ENCODE results near the gene RNF223.
"Not testable (repeated sequence)": the region's sequence is repeated elsewhere in the genome, so short reads cannot be mapped to it uniquely, and the experiment has no call there.

The RNF223 gene

DNA sequence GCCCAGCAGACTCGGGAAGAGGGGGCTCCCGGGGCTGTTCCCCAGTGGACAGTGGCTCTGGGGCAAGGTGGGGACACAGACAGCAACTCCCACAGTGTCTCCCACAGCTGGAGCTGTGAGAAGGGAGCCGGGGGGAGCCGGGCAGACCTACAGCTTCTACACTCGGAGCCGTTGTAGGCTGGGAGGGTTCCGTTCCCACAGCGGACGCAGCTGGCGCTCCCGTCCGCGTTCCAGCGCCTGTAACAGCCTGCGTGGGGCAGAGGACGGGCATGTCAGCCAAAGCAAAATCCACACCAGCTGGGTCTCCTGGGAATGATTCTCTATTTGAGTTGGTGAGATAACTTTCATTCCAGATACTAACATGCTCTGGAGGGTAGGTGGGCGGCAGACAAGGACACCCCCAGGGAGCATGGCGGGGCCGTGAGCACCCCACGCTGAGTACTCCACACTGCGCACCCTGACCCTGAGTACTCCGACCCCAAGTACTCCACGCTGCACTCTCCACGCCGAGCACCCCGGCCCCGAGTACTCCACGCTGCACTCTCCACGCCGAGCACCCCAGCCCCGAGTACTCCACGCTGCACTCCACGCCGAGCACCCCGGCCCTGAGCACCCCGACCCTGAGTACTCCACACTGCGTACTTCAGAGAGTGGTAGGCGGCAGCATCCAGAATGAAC lies 13.4 kb upstream of the RNF223 start:
- no peak for ATAC-seq
- DNase-seq, result peak; percentile 2

DNA sequence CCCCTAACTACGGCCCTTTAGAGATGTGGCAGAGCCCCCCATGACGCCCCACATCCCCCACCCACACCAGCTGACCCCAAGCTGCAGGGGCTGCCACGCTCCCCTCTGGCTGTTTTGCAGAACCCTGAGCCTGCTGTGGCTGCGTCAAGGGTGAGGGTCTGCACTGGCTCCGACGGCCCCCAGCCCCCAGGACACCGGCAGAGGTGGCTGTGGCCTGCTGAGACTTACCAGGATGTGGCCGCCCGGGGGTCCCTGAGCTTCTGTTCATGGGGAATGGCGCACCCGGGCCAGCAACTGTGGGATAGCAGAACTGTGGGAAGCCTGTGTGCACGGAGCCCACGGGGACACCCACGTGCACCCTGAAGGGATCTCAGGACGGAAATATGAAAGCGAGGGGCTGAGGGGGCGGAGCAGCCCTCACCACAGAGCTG lies 12.8 kb upstream of the RNF223 start:
- ATAC-seq (no peak), DNase-seq (no peak)

DNA sequence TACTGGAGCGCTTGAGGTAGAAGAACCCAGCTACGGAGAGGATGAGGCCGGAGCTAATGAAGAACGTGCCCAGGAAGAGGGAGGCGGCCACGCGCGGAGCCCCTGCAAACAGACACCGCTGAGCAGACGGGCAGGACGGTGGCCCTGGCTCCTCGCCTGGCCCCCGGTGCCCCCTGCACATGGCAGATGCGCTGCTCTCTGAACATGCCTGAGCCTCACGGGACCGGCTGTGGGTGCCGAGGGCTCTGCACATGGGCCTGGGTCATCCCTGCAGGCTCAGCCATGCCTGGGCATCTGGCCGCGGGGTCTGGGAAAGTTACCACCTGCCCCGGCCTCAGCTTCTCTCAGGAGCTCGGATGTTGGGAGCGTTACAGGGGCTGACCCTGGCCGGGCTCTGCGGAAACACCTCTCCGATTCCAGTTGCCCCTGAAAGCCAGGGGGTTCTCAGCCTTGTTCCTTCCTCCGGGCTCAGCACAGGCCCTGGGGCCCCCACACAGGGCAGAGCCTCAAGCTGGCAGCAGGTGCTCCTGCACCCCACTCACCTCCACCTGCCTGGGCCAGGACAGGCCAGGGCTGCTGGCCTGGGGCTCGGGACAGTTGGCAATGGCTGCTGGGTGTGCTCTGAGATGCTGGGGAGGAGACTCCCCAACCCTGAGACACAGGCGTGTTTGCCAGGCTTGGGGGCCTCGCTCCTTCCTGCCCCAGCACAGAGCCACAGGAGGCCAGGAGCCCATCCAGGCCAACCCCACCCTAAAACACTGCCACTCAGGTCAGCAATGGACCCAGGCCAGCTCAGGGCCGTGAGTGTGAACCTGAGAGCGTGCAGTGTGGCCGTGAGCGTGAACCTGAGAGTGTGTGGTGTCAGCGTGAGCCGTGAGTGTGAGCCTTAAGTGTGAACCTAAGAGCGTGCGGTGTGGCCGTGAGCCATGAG lies 12.1 kb upstream of the RNF223 start:
- ATAC-seq (no peak), DNase-seq (peak; percentile 2)

GRCh38 chr1:1085171-1085841 lies 11.2 kb upstream of the RNF223 start:
- ATAC-seq (no peak), DNase-seq (no peak)

DNA sequence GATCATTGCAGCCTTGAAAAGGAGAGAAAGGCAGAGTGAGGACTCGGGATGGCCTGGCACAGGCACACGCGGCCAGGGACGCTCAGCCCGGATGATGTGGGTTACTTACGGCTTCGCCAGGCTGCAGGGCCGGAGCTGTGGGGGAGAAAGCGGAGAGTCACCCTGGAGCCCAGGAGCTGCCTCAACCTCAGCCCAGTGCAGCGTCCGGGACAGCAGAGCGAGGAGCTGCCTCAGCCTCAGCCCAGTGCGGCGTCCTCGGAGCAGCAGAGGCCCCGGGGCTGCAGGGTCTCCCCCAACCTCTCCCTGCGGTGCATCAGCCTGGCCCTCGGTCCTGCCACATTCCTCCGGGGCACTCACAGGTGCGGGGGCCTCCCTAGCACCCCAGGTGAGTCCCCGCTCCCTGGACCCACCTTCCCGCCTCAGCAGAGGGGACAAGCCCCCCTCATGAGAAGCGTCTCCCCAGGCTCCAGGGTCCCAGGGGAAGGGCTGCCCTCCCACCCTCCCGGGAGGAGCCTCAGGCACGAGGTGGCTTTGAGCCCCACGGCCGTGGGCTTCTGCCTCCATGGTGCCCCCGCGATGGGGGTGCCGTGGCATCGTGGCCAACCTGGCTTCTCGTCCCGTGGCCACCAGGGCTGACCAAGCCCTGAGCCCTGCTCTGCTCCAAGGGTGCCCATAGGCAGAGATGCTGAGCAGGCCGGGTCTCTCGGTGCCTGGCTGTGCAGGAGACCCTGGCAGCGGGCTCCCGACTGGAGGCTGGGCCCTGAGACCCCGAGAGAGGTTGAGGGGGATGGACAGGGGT lies 10.5 kb upstream of the RNF223 start:
- no peak for ATAC-seq
- DNase-seq, result peak; percentile 2

- no peak for ATAC-seq
- DNase-seq, result no peak
Observed at GRCh38 chr1:1083416-1084371, 9.6 kb upstream of the RNF223 start.

DNA sequence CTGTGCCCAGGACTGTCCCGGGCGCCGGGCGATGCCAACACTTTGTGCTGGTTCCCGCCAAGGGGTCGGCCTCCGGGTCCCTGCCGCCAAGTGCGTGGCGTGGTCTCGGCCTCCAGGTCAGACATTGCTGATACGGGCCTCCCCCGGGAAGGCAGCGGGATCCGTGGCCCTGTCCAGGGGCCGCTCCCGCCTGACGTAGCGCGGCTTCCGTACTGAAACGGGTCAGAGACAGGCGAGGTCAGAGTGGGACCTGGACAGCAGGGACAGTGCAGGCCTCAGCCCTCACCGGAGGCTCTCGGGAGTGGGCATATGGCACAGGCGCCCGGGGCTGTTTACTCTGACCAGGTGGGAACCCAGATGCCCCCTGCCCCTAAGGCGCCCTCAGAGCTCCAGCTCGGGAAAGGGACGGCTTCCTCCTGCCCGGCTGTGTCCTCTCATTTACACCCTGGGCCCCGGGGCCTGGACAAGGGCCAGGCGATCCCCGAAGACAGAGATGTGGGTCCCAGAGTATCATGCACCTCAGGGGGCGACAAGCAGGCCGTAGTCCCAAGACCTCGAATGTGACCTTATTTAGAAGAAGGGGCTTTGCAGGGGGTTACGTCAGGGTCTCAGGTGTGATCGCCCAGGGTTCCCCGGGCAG lies 8.8 kb upstream of the RNF223 start:
- peak; percentile 2 for DNase-seq
- ATAC-seq, result no peak

- ATAC-seq, result no peak
- peak; percentile 3 for DNase-seq
Observed at GRCh38 chr1:1082239-1082775, 8.2 kb upstream of the RNF223 start.

GRCh38 chr1:1081311-1082238 lies 7.5 kb upstream of the RNF223 start:
- ATAC-seq (no peak), DNase-seq (peak; percentile 2)

- DNase-seq, result peak; percentile 2
- ATAC-seq, result no peak
Observed at GRCh38 chr1:1080951-1081310, 6.8 kb upstream of the RNF223 start.

- DNase-seq (peak; percentile 42), ATAC-seq (peak; percentile 48)
Observed at GRCh38 chr1:1080122-1080757, 6.1 kb upstream of the RNF223 start.

GRCh38 chr1:1079408-1080121 lies 5.5 kb upstream of the RNF223 start:
- DNase-seq (peak; percentile 58), ATAC-seq (peak; percentile 67)

- DNase-seq, ATAC-seq: not testable (repeated sequence)
Observed at GRCh38 chr1:1077396-1077795, 3.3 kb upstream of the RNF223 start.

DNA sequence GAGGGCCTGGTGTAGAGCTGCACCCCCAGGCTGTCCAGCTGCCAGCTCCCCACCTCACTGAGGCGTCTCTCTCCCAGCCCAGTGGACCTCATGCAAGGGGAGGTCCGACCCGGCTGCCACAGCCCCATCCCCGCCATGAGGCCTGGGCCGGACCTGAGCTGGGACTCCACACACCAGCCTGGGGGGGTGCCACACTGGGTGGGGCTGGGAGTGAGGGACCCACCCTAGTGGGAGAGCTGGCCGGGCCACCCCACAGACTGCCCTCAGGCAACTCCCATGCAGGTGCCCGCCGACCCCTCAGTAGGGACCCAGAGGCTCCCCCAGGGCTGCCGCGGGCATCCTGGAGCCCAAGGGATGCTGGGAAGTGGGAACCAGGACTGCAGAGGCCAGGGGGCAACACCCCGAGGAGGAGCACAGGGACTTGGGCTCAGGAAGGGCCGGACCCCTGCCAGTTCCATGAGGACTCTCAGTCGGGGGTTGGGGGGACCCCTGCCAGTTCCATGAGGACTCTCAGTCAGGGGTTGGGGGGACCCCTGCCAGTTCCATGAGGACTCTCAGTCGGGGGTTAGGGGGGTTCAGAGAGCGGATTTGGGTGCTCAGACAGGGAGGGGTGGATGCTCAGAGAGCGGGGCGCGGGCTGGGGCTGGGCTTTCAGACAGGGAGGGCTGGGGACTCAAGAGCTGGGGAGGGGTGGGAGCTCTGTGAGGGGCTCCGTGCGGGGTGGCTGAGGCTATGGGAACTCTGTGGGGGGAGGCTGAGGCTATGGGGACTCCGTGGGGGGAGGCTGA lies 1.2 kb upstream of the RNF223 start:
- DNase-seq, result no peak
- ATAC-seq, result no peak

- DNase-seq (no peak), ATAC-seq (no peak)
Observed at GRCh38 chr1:1074631-1075147, 583 bp upstream of the RNF223 start.

GRCh38 chr1:1072849-1073742 lies 1.0 kb downstream of the RNF223 start:
- DNase-seq, result no peak
- no peak for ATAC-seq
